Omental fat pad (tissue), 4 donors: Measurements from ENCODE around the gene BMPR1B. TPM values are rescaled to one million over a fixed set of nuclear protein-coding genes. Genes with fewer than 3 reads are reported as not detected.
"Not testable (repeated sequence)": the region's sequence is repeated elsewhere in the genome, so short reads cannot be mapped to it uniquely, and the experiment has no call there.

ENCODE experiments used
- ATAC-seq: fragments of 150-250 bp; one replicate; pipeline ENCODE4 v1.9.1; 2016; ENCODE audit warnings: mild to moderate bottlenecking, moderate library complexity; ENCODE audit not compliant: low FRiP score
- DNase-seq: peaks from one replicate; pipeline ENCODE4 v3.0.0-alpha.2; 2019; ENCODE audit warnings: low spot score
- CTCF ChIP-seq, 3 donors: fragments of 450-650 bp; IDR thresholded peaks; one replicate each; pipeline ENCODE4 v1.5.1; 2016 to 2017; ENCODE audit warnings: antibody characterized with exemption in 3 of 3, mild to moderate bottlenecking in 3 of 3, moderate library complexity in 2 of 3
- total RNA-seq, 4 donors: library from RNA; depleted of rRNA; stranded (reverse); fragments of >200 nt; gene quantifications; one replicate each; pipeline ENCODE4 v1.1.0, GENCODE V29; 2016

Gene BMPR1B
- total RNA-seq, 4 donors from 2014 or later: 0.19 to 1.9 (median 1.3) TPM

GRCh38 chr4:95122001-95122400 lies 364.2 kb downstream of the BMPR1B start:
- ATAC-seq (no peak), DNase-seq (no peak)
- no peak for TF ChIP-seq CTCF (IDR thresholded peaks at IDR 0.05)

- peak; percentile 57 for ATAC-seq
- no peak for DNase-seq
- TF ChIP-seq CTCF (IDR thresholded peaks at IDR 0.05): no peak
Observed at GRCh38 chr4:95124906-95125504, 367.2 kb downstream of the BMPR1B start.

GRCh38 chr4:95129031-95129430 lies 371.3 kb downstream of the BMPR1B start:
- no peak for TF ChIP-seq CTCF (IDR thresholded peaks at IDR 0.05)

GRCh38 chr4:95129821-95130311 lies 372.1 kb downstream of the BMPR1B start:
- TF ChIP-seq CTCF (IDR thresholded peaks at IDR 0.05): no peak
- no peak for DNase-seq
- ATAC-seq: peak; percentile 93

More at GRCh38 chr4:95129031-95129430, 371.3 kb downstream of the BMPR1B start:
- ATAC-seq (no peak), DNase-seq (no peak)

GRCh38 chr4:95134016-95134415 lies 376.3 kb downstream of the BMPR1B start:
- not testable (repeated sequence) for DNase-seq, ATAC-seq

GRCh38 chr4:95139424-95139823 lies 381.7 kb downstream of the BMPR1B start:
- not testable (repeated sequence) for DNase-seq, ATAC-seq

GRCh38 chr4:95141361-95141760 lies 383.6 kb downstream of the BMPR1B start:
- no peak for TF ChIP-seq CTCF (IDR thresholded peaks at IDR 0.05)
- DNase-seq (no peak), ATAC-seq (no peak)

GRCh38 chr4:95142932-95143331 lies 385.2 kb downstream of the BMPR1B start:
- ATAC-seq (no peak), DNase-seq (no peak)
- TF ChIP-seq CTCF (IDR thresholded peaks at IDR 0.05): no peak
